Ovary (tissue), 9 donors: ENCODE results near the gene TTC28. TPM values are rescaled to one million over a fixed set of nuclear protein-coding genes. Genes with fewer than 3 reads are reported as not detected.

Experiments
- DNase-seq, 5 donors: peaks; one replicate each; pipeline ENCODE4 v3.0.0-alpha.2; 2019 to 2020
- H3K27ac ChIP-seq, 2 donors: fragments of 200-600 bp; one replicate each; pipeline versions ENCODE4 v1.5.1 to v1.8.0; 2019 to 2022
- H3K27me3 ChIP-seq: fragments of 200-600 bp; one replicate; pipeline ENCODE4 v1.8.0; 2022
- H3K36me3 ChIP-seq: fragments of 200-600 bp; sonication (generic); one replicate; pipeline ENCODE4 v1.5.1; 2019
- H3K4me1 ChIP-seq: one replicate; pipeline ENCODE4 v1.8.1; 2013; ENCODE audit warnings: mild to moderate bottlenecking, moderate library complexity; ENCODE audit not compliant: insufficient read depth
- H3K4me3 ChIP-seq: fragments of 200-600 bp; sonication (generic); one replicate; pipeline ENCODE4 v1.5.1; 2017
- H3K9me3 ChIP-seq, 2 donors: fragments of 200-600 bp in 1 of 2; sonication (generic) in 1 of 2; one replicate each; pipeline versions ENCODE4 v1.5.1 to v1.8.1; 2013 to 2019; ENCODE audit warnings: mild to moderate bottlenecking in 1 of 2, moderate library complexity in 1 of 2
- EP300 ChIP-seq: sonication (generic); formaldehyde crosslinking; IDR thresholded peaks from one replicate; pipeline ENCODE4 v1.6.1; 2017; ENCODE audit warnings: antibody characterized with exemption
- POLR2A ChIP-seq: fragments of 450-650 bp; IDR thresholded peaks from one replicate; pipeline ENCODE4 v1.6.1; 2017; ENCODE audit warnings: antibody characterized with exemption, mild to moderate bottlenecking, moderate library complexity
- WGBS, 3 donors: extraction: QIAGEN DNeasy Blood & Tissue Kit in 1 of 3; methylation state at CpG; one replicate each; pipeline versions ENCODE4 v1.1.5 to v1.1.7; 2013 to 2017; 5-methylcytosine and 5-hydroxymethylcytosine counted together
- intact Hi-C, 4 donors: fragments of 100-400 bp; cut with DNase I; formaldehyde crosslinking; loops; one replicate each; pipeline versions ENCODE4 v1.11.0 to v1.15.1; 2022 to 2023
- polyA plus RNA-seq, 2 donors: library from polyadenylated mRNA; stranded (reverse); fragments of 200-250 nt in 1 of 2; fragments of 350-450 nt in 1 of 2; fragmentation: Illumina TruSeq in 1 of 2; extraction: RNeasy Lipid Tissue Mini Kit (QIAGEN cat#74804) in 1 of 2; gene quantifications; one replicate each; pipeline ENCODE4 v1.2.3, GENCODE V29; 2013 to 2014
- total RNA-seq, 7 donors: library from RNA; depleted of rRNA in 2 of 7; stranded (reverse); fragments of >200 nt in 2 of 7; fragmentation: NEBNext Ultra II Directional in 3 of 7; extraction: Animal tissue kit (Norgen Biotek cat#: 25700) in 3 of 7; gene quantifications; one replicate each; pipeline versions ENCODE4 v1.1.0 to v1.2.4, GENCODE V29; 2016 to 2023
- TF ChIP-seq, protein P1 (sequence below), 3 donors: fragments of 450-650 bp in 2 of 3; fragments of 200-600 bp in 1 of 3; IDR thresholded peaks; one replicate each; pipeline versions ENCODE4 v1.5.1 to v1.8.0; 2016 to 2022; ENCODE audit warnings: antibody characterized with exemption in 3 of 3, mild to moderate bottlenecking in 1 of 3
- donor health status: DM: no; HTN: no; CAD: no; lungs with moderate emphysema.
- donor health status: DM: no; HTN: no; CAD: no.
- donor health status: Bipolar disorder and iron deficiency.
- donor health status: DM: yes; HTN: yes; CAD: no.
- donor health status: DM: no; HTN: no; CAD: no.
- donor health status: DM: yes; HTN: yes; CAD: no.

The TTC28 gene
- total and polyA plus RNA-seq, 9 donors, result 16.7 to 127 (median 72.9) TPM

DNA sequence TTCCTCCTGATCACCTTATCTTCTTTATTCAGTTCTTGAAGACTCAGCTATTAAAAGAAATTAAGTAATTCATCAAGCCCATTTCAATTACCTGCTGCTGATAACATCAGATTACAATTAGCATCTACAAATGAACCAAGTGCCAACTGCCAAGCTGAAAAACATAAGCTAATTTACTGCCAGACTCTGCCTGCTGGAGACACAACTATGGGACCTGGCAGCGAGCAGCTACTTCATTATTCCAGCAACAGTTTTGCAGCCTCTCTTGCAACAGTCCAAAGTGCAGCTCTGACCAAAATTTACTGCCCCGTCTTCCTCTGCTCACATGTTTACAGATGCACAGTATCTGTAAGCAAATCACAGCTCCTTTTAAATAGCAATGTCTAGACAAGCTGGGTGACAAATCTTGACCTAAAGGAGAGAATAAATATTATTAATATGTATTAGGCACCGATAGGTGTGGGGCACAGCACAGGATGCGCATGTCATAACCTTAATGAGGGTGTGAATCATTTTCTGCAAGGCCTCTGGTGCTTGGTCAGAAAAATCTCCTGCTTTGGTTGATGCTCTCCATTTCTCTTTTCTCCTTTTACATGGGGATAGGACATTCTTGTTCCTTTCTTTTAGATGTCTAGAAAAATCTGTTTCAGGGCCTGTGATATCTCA is 528.4 kb downstream of the TTC28 start:
- H3K27me3 ChIP-seq, result no peaks in the 10 kb centered on the region
- DNase-seq, result no peak
- H3K9me3 ChIP-seq, result no peaks in the 10 kb centered on the region
- no peak overlapping the region for H3K4me3 ChIP-seq
- intact Hi-C loops, result no loop called here
- WGBS, 3 donors, result 81 to 85% (median 83%) methylated on average over 4 of the region's 4 CpGs
- no peaks in the 10 kb centered on the region for H3K36me3 ChIP-seq
- no peak overlapping the region for H3K27ac ChIP-seq
- no peak for TF ChIP-seq POLR2A
- TF ChIP-seq EP300, result no peak
- TF ChIP-seq, protein P1, sequence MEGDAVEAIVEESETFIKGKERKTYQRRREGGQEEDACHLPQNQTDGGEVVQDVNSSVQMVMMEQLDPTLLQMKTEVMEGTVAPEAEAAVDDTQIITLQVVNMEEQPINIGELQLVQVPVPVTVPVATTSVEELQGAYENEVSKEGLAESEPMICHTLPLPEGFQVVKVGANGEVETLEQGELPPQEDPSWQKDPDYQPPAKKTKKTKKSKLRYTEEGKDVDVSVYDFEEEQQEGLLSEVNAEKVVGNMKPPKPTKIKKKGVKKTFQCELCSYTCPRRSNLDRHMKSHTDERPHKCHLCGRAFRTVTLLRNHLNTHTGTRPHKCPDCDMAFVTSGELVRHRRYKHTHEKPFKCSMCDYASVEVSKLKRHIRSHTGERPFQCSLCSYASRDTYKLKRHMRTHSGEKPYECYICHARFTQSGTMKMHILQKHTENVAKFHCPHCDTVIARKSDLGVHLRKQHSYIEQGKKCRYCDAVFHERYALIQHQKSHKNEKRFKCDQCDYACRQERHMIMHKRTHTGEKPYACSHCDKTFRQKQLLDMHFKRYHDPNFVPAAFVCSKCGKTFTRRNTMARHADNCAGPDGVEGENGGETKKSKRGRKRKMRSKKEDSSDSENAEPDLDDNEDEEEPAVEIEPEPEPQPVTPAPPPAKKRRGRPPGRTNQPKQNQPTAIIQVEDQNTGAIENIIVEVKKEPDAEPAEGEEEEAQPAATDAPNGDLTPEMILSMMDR (IDR thresholded peaks at IDR 0.05), result no peak
- H3K4me1 ChIP-seq, result no peaks in the 10 kb centered on the region

DNA sequence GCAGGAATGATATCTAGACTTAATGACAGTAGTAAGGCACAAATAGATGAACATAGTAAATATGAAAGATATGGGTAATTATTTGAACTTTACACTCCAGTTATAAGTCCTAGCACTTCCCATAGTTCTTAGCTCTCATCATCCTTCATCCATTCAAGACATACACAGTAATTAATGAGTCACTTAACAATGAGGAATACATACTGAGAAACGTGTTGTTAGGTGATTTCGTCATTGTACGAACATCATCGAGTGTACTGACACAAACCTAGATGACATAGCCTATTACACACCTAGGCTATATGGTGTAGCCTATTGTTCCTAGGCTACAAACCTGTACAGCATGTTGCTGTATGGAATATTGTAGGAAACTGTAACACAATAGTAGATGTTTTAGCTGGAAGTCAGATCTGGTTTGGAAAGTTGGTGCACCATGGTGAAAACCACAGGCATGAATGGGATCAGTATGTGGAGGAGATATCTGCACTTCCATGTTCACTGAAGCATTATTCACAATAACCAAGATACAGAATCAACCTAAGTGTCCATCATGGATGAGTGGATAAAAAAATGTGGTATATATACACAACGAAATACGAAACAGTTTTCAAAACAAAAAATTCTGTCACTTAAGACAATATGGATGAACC is 530.7 kb downstream of the TTC28 start:
- DNase-seq, result no peak
- H3K27ac ChIP-seq, result no peak overlapping the region
- intact Hi-C loops, result no loop called here
- H3K4me3 ChIP-seq, result no peak overlapping the region
- H3K9me3 ChIP-seq, result no peaks in the 10 kb centered on the region
- H3K4me1 ChIP-seq, result peaks cover 5% of the 10 kb centered on the region
- H3K27me3 ChIP-seq, result no peaks in the 10 kb centered on the region
- 91 to 92% (median 92%) methylated on average over 6 of the region's 6 CpGs for WGBS, 3 donors
- H3K36me3 ChIP-seq, result no peaks in the 10 kb centered on the region
- TF ChIP-seq, protein P1 (IDR thresholded peaks at IDR 0.05), result no peak
- TF ChIP-seq EP300 (no peak), POLR2A (no peak)

DNA sequence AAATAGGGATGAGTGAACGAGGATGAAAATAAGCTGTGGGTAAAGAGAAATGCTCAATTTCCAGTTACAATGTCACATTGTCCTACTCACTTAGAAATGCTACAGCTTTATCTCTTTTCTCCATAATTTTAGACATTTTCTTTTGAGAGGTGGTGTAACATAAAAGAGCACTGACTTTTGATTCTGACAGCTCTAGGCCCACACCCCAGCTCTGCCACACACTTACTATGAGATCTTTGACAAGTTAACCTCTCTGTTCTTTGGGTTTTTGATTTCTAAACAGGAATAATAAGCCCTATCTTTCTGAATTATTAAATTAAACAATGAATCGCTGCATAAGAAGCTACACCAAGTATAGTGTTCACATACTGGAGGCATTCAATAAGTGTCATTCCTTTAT is 532.2 kb downstream of the TTC28 start:
- TF ChIP-seq, protein P1 (IDR thresholded peaks at IDR 0.05), result no peak
- no peak for TF ChIP-seq POLR2A
- TF ChIP-seq EP300, result no peak
- intact Hi-C loops, result no loop called here
- 61 to 79% (median 64%) methylated on average over 2 of the region's 2 CpGs for WGBS, 3 donors

DNA sequence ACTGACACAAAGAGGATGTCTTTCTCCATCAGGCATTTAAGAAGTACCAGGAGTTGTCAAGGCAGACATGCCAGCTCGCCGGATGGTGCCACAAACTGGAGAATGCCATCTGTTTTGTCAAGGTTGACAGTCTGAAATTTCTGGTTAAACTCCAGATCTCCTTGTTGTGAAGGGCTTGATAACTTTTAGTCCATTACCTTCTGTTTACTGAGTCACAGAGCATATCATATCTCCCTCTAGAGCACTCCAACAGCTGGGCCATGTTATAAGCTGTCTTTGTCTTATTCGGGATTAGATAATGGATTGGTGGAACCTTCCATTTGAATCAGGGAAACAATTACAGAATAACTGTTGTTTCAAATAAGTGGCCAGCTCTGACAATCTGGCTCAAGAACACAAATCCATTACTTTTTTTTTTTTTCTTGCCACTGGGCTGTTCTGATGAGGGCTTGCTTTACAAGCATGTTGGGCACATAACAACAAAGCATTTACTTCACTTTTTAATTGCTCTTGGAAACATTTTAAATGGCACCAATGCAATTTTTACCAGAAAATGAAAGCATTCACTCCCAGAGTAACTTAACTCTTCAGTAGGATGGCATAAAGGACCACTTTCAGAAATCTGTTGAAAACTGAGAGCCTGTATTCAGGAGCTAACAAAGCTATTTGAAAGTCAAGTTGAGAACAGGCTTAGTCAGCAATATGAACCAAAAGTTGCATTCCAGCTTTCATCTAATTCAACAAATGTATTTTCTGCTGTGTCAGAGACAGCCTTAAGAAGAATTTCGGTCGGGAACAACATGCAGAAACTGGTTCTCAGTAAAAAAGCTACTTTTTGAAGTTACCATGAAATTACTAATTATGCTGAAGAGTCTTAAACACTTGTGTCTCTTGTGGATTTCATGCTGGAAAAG is 533.0 kb downstream of the TTC28 start:
- 39 to 46% (median 41%) methylated on average over 5 of the region's 5 CpGs for whole genome bisulfite sequencing, 3 donors
- Histone ChIP-seq H3K27me3 (no peaks in the 10 kb centered on the region), H3K36me3 (no peaks in the 10 kb centered on the region), H3K27ac (no peak overlapping the region), H3K4me1 (peaks cover 17% of the 10 kb centered on the region), H3K4me3 (no peak overlapping the region), H3K9me3 (no peaks in the 10 kb centered on the region)
- DNase-seq, result no peak
- TF ChIP-seq POLR2A (no peak), EP300 (no peak)
- TF ChIP-seq, protein P1 (IDR thresholded peaks at IDR 0.05), result no peak
- intact Hi-C loops, result no loop called here

More for the DNA sequence above, 532.2 kb downstream of the TTC28 start:
- H3K36me3 ChIP-seq, result no peaks in the 10 kb centered on the region
- no peak overlapping the region for H3K27ac ChIP-seq
- no peaks in the 10 kb centered on the region for H3K27me3 ChIP-seq
- H3K4me1 ChIP-seq, result peaks cover 13% of the 10 kb centered on the region
- DNase-seq, result no peak
- H3K9me3 ChIP-seq, result no peaks in the 10 kb centered on the region
- no peak overlapping the region for H3K4me3 ChIP-seq
